ENCODE measurements around the gene TEKTIP1.

- TF ChIP-seq CTCF (IDR thresholded peaks at IDR 0.05; ENCODE audit: insufficient read depth, low read depth, low read length) (no peak), EZH2 (IDR thresholded peaks at IDR 0.05; ENCODE audit: insufficient read depth, low read length) (no peak)
Measured at GRCh38 chr19:3510727-3511126, 28.2 kb upstream of the TEKTIP1 start.
